A549 treated with CORT108297 at 1 μM for 4 hours (cell line): ENCODE data around the gene MEI4. TPM values are rescaled to one million over a fixed set of nuclear protein-coding genes. Genes with fewer than 3 reads are reported as not detected.

Experiments used
- total RNA-seq: library from RNA; stranded (reverse); fragments of 200-300 nt; extraction: Qiagen RNA extraction; gene quantifications from 5 replicates; pipeline ENCODE4 v1.2.3, GENCODE V29; 2022

The MEI4 gene
- not detected in 5 replicates for total RNA-seq

GRCh38 chr6:77652739-77653138, at the start of gene MEI4:
MEI4 (plus strand) TSS chr6:77653039; CDS start chr6:77690672, 37,633 bp downstream.

Other genes with a start within 250 kb of the MEI4 start
- gene HTR1B, start 189.5 kb upstream of the MEI4 start, total RNA-seq: 0.05 to 0.19 TPM (median 0.10 TPM) in 5 replicates